ENCODE data around the gene SLC25A25. TPM values are rescaled to one million over a fixed set of nuclear protein-coding genes. Genes with fewer than 3 reads are reported as not detected.
"Not testable (repeated sequence)": the region's sequence is repeated elsewhere in the genome, so short reads cannot be mapped to it uniquely, and the experiment has no call there.

SLC25A25 gene
- total RNA-seq, 2 donors from 2014 or later: 30.1 to 33.9 TPM

- H3K27me3 ChIP-seq (replicated peaks; ENCODE audit: insufficient read depth): no peaks in the 10 kb centered on the region
- H3K4me1 ChIP-seq (ENCODE audit: control insufficient read depth in 1 of 2, low read depth in 2 of 2): peaks cover 44 to 72% of the 10 kb centered on the region in 2 donors
- no peaks in the 10 kb centered on the region for H3K9me3 ChIP-seq
- ATAC-seq (ENCODE audit: insufficient number of reproducible peaks, low FRiP score, low read depth) (no peak), DNase-seq (ENCODE audit: low spot score) (no peak)
- peak overlapping the region; percentile 47 for H3K4me3 ChIP-seq
- no peaks in the 10 kb centered on the region for H3K36me3 ChIP-seq
- TF ChIP-seq CTCF (IDR thresholded peaks at IDR 0.05): no peak
- peak overlapping the region; percentile 72 to 80 for H3K27ac ChIP-seq
Observed at GRCh38 chr9:128070874-128071273, 2.8 kb downstream of the SLC25A25 start.

- not testable (repeated sequence) for DNase-seq (ENCODE audit: low spot score); ATAC-seq (ENCODE audit: insufficient number of reproducible peaks, low FRiP score, low read depth); H3K9me3 ChIP-seq; H3K36me3 ChIP-seq; H3K27me3 ChIP-seq (replicated peaks; ENCODE audit: insufficient read depth)
- Histone ChIP-seq H3K27ac (peak overlapping the region; percentile 72 to 80), H3K4me3 (peak overlapping the region; percentile 42), H3K4me1 (ENCODE audit: control insufficient read depth in 1 of 2, low read depth in 2 of 2) (peaks cover 38 to 66% of the 10 kb centered on the region in 2 donors)
Observed at GRCh38 chr9:128071475-128071874, 3.4 kb downstream of the SLC25A25 start.

GRCh38 chr9:128072144-128073021 lies 4.4 kb downstream of the SLC25A25 start:
- Histone ChIP-seq H3K27ac (peak overlapping the region; percentile 72 to 80), H3K36me3 (no peaks in the 10 kb centered on the region), H3K4me3 (peak overlapping the region; percentile 42), H3K9me3 (no peaks in the 10 kb centered on the region), H3K4me1 (ENCODE audit: control insufficient read depth in 1 of 2, low read depth in 2 of 2) (peaks cover 33 to 61% of the 10 kb centered on the region in 2 donors), H3K27me3 (replicated peaks; ENCODE audit: insufficient read depth) (no peaks in the 10 kb centered on the region)
- peak; percentile 41 for ATAC-seq (ENCODE audit: insufficient number of reproducible peaks, low FRiP score, low read depth)
- peak; percentile 79 for DNase-seq (ENCODE audit: low spot score)
- no peak for TF ChIP-seq CTCF (IDR thresholded peaks at IDR 0.05)

GRCh38 chr9:128073253-128073886 lies 5.3 kb downstream of the SLC25A25 start:
- Histone ChIP-seq H3K36me3 (no peaks in the 10 kb centered on the region), H3K27ac (peak overlapping the region; percentile 72 to 80), H3K4me1 (ENCODE audit: control insufficient read depth in 1 of 2, low read depth in 2 of 2) (peaks cover 33 to 69% of the 10 kb centered on the region in 2 donors), H3K9me3 (no peaks in the 10 kb centered on the region), H3K27me3 (replicated peaks; ENCODE audit: insufficient read depth) (no peaks in the 10 kb centered on the region), H3K4me3 (peak overlapping the region; percentile 42)
- no peak for TF ChIP-seq CTCF (IDR thresholded peaks at IDR 0.05)
- ATAC-seq (ENCODE audit: insufficient number of reproducible peaks, low FRiP score, low read depth): no peak
- no peak for DNase-seq (ENCODE audit: low spot score)

- no peak overlapping the region for H3K27ac ChIP-seq
- DNase-seq (ENCODE audit: low spot score) (no peak), ATAC-seq (ENCODE audit: insufficient number of reproducible peaks, low FRiP score, low read depth) (no peak)
- H3K27me3 ChIP-seq (replicated peaks; ENCODE audit: insufficient read depth): no peaks in the 10 kb centered on the region
- H3K9me3 ChIP-seq: no peaks in the 10 kb centered on the region
- H3K4me3 ChIP-seq: no peak overlapping the region
- peaks cover 34 to 65% of the 10 kb centered on the region in 2 donors for H3K4me1 ChIP-seq (ENCODE audit: control insufficient read depth in 1 of 2, low read depth in 2 of 2)
- no peak for TF ChIP-seq CTCF (IDR thresholded peaks at IDR 0.05)
- no peaks in the 10 kb centered on the region for H3K36me3 ChIP-seq
Observed at GRCh38 chr9:128077847-128078503, 9.9 kb downstream of the SLC25A25 start.
